GM21528 (cell line): ENCODE measurements around the gene GANAB.
"Not testable (repeated sequence)": the region's sequence is repeated elsewhere in the genome, so short reads cannot be mapped to it uniquely, and the experiment has no call there.

Experiments
- ATAC-seq: cut with Tn5 transposase; IDR thresholded peaks from one replicate; pipeline ENCODE4 v1.9.1; 2021; ENCODE audit warnings: mild to moderate bottlenecking, moderate library complexity; ENCODE audit not compliant: unreplicated experiment, low FRiP score

Gene GANAB

DNA sequence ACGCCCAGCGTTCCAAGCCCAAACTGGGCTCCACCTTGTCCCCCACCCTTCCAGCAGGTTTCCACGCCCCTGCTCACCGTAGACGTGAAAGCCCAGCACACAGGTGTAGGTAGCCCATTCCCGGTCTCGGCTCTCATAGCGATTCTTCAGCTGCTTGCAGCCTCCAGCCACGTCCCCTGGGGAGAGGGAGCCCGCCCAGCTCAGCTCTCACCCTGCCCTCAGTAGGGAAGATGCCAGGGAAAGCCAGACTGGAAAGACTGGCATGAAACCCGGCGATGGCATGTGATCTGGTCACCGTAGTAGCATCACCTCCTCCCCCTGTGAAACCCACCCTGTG lies 43.4 kb downstream of the GANAB start:
- ATAC-seq: no peak

DNA sequence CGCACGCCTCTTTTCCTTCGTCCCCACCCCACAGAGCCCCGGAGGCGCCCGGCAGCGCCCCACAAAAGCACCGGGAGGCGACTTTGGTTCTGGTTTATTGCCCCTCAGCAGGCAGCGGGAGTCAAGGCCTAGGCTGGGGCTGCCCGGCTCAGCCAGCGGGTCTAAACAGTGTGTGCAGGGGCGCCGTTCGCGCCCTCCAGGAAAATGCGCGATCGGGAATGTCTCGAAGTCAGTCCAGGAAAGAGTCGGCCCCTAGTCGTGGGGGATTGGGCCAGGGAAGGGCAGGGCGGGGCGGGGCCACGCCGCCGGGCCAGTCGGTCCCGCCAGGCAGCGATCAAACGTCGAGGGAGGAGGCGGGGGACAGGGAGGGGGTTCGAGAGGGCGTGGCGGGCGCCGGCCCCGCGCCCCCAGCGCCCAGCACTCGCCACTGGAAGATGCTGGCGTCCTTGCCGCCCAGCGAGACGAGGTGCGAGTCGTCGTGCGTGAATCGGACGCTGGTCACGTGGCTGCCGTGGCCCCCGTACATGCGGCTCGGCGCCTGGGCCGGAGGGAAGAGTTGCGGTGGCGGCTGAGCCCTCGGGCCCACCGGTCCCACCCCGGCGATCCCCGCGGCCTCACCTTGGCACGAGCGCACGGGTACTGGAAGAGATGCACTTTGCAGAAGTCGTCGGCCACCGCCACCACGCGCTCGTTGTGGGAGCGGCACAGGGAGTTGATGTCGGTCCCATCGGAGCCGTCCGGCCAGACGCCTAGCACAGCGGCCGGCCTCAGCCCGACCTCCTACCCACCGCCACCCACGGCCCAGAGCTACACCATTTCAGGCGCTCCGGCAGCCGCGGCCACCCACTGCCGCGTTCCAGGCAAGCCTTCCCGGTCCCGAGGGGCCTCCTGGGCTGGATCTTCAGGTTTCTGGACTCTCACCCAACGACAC lies 44.0 kb downstream of the GANAB start:
- ATAC-seq: no peak

DNA sequence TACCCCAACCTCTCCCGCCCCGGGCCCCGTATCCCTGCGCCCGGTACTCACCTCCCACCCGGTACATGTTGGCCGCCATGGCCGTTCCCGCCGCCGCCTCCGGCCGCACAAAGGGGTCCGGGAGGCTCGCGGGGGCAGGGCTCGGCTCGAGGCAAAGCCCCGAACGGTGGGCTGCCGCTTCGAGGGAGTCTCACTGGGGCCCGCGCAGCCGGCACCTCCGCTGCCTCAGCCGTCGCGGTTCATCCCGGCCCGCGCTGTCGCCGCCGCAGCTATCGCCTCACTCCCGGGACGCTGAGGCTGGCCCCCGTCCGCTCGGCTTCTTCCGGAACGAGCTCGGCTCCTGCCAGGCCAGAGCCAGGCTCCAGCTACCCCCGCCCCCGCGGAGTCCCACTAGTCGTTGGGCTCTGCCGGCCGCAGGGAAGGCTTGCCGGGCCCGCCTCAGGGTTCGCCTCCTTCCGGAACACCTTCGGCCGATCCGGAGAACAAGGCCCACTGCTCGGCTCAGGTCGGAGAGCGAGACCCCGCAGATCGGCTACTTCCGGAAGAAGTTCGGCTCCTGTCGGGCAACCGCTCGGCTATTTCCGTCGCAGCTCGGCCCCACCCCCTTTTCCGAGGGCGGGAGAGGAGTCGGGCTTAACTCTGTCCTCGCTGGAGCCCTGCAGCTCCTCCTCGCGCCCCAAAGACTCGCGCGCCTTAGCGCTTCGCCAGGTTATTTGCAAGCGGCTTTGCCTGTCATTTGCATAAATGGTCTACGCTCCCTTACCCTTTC lies 44.9 kb downstream of the GANAB start, which contains the start of gene MTA2:
MTA2 (minus strand) TSS at position 494 of the 769 bp plus-strand sequence; CDS start at position 79, 415 bp downstream.
- ATAC-seq: peak; percentile 78

DNA sequence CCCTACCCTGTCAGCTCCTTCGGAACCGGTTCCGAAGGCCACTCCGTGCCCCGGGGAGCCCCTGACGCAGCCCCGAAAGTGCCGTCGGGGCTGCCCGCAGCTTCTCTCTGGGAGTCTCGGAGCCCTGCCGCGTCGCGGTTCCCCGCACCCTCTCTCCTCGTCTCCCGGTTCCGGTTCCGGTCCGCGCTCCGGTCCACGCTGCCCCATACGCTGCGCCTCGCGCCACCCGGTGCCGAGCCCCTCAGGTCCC lies 45.4 kb downstream of the GANAB start:
- peak; percentile 14 for ATAC-seq

DNA sequence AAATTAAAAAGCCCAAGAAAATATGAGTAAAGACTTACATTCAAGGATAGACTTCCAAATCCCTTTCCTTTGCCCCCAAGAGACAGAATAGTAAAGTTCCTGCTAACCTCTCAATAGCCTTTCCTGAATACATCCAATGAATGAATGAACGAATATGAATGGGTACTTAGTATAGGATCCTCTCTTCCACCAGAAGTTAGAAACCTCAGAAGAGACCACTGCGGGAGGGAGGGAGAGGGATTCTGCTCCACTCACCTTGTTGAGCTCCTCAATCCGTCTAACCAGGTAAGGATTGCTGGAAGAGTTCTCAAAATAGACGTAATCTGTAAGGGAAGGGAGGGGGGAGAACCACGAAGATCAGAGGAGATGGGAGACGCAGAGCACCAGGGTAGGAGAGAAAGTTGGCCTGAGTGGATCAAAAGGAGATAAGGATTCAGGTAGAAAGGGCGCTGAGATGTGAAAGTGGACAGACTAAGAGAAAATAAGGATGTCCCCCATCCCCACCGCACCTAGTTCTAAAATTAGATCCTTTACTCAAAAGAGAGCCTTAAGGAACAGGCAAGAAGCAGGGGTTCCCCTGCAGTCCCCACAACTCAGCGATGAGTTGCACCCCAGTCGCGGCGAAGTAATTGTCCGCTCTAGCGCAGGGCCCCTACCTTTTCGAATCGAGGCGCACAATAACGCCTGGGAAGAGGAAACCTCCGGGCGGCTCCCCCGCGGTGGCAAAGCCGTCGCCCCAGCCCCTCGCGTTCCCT lies 45.9 kb downstream of the GANAB start:
- no peak for ATAC-seq

DNA sequence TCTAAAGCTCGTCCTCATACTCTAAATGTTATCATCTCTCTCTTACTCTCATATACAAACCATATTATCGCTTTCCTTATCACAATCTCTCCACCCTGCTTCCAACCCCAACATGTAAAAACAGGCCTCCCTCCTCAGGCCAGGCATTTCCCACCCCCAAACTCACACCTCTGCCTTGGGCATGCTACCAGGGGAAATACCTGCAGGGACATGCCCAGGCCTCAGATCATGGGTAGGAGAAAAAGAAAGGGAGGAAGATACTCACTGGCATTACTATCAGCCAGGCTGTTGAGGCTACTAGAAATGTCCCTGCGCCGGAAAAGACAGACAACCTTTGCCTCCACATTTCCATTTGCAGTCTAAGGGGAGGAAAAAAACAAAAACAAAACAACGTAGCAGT lies 46.5 kb downstream of the GANAB start:
- no peak for ATAC-seq

DNA sequence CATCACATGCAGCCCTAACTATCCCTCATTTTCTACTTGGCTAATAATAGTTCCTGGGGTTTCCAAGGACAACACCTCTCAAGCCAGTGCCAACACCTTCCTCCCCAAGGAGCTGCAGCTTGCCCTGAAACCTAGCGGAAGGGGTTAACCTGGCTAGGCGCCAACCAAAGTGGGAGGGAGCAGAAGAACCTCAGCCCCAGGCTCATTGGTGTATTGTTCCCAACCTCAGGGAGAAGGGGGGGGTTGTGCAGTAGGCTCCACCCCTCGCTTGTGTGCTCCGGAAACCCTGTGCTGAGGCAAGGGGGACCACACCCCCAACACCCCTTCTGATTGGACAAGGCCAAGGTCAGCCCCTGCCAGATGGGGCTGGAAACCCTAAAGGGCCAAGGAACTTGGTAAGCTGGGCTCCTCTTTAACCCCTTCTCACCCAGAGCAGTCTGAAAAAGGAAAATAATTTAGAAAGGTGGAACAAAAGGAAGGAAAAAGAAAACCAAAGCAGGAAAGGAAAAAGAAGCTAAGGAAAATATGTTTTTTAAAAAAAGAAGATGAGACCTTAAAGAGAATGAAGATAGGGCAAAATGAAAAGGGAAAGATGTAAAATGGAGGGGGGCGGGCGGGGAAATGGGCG lies 47.2 kb downstream of the GANAB start:
- peak; percentile 42 for ATAC-seq

DNA sequence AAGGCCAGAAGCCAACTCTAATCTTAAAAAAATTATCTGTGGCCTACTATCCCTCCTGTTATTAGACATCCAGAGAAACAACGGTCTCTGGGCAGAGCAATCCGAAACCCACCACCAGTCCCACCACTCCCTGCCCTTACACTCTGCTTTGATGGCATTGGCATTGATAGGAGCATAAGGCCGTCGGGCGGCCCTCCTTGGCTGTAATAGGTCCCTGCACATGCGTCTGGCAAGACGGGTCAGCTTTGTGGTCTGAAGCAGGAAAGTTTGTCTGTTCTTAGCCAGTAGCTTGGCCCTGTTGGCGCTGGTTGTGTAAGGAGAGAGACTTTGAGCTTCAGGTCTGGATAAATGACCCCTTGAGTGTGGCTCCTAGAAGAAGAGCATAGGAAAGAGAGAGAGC lies 51.3 kb downstream of the GANAB start:
- no peak for ATAC-seq

DNA sequence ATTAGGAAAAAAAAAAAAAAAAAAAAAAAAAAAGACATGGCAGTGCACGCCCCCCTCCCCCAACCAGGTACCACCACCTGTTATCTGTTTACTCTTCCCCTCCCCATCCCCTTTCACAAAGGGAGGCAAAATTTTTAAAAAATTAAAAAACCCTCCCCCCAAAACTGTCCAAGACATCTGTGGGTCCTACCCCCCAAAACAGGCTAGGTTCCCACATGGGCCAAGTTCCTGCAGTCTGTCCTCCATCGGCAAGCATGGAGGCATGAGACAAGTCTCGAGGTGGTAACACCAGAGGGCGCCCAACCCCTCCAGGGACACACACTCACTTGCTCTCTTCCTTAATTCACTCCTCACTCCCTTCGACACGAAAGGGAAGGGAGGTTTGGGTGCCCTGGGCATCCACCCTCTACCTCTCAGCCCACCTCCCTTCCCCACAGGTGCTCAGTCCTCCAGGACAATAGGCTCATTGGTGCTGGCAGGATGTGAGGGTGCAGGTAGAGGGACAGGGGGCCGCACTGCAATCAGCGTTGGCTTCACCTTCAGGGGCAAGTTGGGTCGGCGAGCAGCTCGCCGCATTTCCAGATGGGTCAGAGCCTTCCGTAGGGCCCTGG lies 52.9 kb downstream of the GANAB start:
- ATAC-seq: no peak

DNA sequence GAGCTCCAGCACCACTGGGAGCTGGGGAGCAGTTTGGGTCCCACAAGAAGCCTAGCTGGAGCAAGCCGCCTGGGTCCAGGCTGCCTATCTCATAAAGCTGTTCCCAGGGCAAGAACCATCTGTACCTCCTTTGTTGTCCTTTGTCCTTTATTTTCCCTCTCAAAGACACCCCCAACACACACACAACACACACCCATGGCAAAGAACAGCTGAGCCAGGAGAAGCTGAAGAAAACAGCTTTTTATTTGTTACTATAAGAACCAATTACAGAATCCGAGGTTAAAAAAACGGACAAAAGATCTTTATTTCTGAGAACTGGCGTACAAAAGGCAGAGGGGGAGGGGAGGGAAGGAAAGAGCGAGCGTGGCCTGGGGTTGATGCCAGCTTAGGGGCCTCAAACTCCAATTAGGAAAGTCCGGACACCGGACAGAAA lies 53.4 kb downstream of the GANAB start:
- no peak for ATAC-seq

DNA sequence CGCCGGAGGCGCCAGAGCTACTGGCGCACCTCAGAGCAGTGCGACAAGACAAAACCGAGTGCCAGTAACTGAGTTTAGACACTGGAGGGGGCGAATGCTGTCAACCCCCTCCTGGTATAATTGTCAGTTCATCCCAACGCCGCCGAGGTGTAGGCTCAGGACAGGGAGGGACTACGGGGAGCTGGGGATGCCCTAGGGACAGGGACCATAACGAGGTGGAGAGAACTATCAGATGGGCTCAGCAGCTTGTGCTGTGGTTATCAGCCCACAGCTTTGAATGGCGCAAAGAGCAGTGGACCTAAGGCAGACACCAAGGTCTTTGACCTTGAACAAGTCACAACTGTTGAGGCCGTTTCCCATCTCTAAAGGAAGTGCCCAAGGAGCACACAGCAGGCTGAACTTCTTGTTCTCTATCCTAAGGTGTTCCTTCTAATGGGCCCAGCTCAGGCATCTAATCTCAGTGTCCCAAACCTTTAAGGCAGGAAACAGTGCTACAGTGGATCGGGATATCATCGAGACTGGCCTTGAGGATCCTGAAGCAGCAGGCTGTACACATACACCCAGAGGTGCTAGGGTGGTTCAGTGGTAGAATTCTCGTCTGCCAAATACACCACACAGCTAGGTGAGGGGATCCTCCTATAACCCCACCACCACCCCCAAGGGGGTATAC lies 54.1 kb downstream of the GANAB start:
- no peak for ATAC-seq

DNA sequence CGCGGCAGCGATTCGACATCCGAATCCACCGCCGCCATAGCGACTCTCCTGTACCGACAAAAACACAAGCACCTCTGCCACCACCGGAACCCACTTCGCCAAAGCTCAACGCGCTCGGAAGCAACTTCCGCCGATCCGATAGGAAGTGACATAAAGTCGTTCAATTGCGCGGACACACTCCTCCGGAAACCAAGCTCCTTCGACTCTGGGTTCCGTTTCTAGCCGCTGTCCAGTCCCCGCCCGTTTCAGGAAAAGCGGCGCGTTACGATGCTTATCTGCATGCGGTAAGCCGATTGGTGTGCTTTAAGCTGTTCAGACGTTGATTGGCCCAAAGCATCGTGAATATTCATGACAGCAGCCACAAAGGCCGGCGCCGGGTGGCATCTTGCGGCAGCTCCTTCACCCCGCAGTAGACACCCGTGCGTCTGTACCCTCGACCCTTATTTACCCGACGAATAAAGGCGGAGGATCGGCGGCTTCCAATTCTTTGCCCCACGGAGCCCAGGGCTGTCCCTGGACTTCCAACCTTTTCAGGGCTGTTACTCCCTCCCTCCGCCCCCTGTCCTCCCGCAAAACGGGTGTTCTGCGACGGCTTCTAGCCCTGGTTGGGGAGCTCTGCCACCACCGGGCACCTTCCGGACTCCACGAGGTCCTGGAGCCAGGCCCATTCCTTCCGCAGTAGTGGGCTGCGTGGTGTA lies 54.8 kb downstream of the GANAB start, which contains the start of gene TUT1:
TUT1 (minus strand) TSS at position 76 of the 698 bp plus-strand sequence; CDS start at position 38, 38 bp downstream.
- ATAC-seq: peak; percentile 86

DNA sequence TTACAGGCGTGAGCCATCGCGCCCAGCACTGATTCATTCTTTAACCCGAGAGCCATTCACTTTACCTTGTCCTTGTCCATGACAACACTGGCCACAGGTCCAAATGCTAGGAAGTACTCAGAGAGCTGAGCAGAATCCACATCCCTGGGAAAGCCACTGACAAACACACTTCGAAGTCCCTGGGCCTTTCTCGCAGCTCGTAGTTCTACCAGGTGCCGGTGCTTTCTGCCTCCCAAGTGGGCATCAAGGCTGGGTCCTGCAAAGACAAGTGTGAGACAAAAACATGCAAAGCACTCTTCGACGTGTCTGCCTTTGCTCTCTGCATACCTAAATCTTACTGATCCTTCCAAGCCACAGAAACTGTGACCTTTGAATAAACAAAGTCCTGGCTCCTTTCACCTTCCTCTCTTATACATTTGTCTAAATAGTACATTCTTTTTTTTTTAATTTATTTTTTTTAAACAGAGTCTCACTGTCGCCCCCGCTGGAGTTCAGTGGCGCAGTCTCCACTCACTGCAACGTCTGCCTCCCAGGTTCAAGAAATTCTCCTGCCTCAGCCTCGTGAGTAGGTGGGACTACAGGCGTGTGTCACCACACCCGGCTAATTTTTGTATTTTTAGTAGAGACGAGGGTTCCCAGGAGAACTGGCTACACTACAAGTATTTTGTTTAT lies 57.3 kb downstream of the GANAB start:
- ATAC-seq: no peak

DNA sequence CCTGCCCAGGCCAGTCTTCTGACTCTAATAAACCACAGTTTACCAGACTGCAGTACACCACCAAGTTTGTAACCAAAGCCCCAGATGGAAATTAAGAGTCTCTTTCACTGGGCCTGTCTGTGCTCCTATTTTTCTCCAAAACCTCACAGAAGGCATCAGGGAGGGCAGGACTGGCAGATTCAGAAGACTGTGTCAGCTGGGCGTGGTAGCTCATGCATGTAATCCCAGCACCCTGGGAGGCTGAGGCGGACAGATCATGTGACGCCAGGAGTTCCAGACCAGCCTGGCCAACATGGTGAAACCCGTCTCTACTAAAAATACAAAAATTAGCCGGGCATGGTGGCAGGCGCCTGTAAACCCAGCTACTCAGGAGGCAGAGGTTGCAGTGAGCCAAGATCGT lies 61.1 kb downstream of the GANAB start:
- not testable (repeated sequence) for ATAC-seq

DNA sequence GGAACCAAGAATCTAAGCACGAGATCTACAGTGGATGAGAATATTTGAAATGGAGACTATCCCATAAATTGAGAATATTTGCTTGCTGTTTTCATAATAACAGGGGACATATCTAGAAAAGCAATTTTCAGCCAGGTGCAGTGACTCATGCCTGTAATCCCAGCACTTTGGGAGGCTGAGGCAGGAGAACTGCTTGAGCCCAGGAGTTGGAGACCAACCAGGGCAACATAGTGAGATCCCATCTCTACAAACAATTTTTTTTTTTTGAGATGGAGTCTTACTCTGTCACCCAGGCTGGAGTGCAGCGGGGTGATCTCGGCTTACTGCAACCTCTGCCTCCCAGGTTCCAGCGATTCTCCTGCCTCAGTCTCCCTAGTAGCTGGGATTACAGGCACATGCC lies 64.7 kb downstream of the GANAB start:
- ATAC-seq: not testable (repeated sequence)

DNA sequence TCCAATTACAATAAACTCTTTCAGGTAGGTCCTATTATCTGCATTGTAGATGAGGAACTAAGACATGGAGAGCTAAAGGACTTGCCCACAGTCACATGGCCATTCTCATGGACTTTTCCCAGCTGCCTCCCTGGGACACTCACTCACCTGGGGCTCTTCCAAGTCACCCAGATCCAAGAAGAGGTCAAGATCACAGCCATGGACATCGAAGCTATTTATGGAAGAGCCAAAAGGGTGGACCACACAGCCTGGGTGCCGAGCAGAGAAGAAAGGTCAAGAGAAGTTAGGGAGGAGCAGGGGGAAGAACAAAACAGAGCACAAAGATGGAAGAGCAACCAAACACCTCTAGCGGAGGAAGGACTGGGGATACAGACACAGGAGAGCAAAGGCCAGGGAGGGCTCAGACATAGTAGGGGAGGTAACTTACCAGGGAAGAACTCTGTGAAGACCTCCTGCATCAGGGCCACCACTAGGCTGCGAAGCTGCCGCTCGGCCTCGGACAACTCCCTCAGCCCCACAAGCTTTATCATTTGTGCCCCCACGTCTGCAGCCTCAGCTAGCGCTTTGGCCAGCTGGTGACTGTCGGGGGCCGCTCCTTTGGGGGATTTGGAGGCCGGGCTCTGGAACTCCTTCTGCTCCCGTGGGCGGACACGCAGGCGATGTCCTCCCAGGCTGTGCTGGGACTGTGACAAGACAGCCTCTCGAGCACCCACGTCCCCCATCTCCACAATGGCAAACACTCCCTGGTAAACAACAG lies 65.3 kb downstream of the GANAB start:
- no peak for ATAC-seq

DNA sequence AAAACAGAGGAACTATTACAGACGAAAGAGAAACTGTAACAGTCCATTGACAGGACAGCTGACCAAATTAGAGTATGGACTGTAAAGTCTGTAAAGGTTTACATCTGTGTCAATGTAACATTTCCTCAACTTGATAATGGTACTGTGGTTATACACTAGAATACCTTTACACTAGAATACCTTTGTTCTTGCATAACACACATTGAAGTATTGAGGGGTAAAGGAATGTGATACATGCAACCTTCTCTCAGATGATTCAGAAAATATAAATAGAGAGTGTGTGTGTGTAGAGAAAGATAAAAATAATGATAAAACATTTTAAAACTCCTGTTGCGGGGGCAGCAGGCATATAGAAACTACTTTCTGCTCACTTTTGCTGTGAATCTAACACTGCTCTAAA lies 67.2 kb downstream of the GANAB start:
- ATAC-seq: no peak

DNA sequence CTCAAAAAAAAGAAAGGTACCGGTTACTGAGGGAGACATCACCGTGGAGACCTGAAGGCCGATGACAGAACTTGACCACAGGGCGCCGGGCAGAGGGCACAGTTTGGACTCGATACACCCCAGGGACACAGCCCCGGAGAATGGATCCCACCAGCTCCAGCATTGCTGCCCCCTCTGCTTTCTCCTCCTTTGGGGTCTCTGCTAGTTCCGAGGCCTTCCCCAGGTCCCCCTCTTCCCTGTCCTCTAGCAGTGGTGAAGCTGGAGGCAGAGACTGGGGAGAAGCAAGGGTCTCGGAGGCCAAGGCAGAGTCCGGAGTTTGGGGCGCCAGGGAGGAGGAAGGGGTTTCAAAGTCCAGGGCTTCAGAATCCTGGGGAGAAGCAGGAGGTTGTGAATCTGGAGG lies 67.9 kb downstream of the GANAB start:
- no peak for ATAC-seq
